NCI-H345 (cell line): Measurements from ENCODE around the gene WDR59.
"Not testable (repeated sequence)": the region's sequence is repeated elsewhere in the genome, so short reads cannot be mapped to it uniquely, and the experiment has no call there.

ENCODE experiments used
- DNase-seq: peaks from one replicate; lab custom pipeline; 2025; lab: John Stamatoyannopoulos, UW

Gene WDR59

GRCh38 chr16:75012380-75013081, 27.6 kb upstream of the WDR59 start:
- DNase-seq = no peak

DNA sequence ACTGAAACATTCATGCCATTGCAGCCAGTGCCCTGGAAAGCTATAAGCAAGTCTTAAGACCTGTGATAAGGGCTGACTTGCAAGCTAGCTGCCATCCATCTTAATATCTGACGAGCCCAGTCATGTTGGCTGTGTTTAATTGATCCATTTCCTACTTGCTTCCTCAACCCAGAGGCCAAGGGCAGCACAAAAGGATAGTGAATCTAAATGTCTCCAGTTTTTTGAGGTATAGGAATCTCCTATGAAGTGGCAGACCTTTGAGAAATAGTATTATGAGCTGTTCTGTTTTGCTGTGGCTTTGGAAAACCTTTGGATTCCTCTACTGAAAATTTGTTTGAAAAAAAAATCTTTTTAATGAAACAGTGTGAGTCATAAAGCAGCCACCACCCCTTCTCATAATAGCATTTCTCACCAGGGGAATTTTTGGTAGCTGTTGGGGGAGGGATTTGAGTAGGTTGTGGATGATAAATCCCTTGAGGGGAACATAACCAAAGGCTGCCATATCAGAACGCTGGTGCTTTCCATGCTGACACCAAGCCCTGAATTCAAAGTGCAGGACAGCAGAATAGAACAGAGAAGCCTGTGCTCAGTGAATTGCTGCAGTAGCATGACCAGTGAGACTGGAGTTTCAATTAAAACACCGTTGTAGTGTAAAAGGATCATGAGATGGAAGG, 26.8 kb upstream of the WDR59 start:
- no peak for DNase-seq

DNA sequence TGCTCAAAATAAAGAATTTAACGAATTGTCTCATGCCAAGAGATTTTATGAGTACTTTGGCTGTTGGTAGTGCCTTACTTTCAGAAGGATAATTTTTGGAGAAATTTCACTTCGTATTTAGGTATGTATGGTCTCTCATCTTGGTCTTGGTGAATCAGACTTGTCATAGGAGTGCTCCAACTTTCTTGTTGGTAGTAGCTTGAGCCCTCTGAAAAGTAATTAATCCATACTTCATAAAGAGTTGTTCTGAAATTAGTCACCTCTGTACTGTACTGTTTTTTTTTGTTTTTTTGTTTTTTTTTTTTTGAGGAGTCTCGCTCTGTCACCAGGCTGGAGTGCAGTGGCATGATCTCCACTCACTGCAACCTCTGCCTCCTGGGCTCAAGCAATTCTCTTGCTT, 25.5 kb upstream of the WDR59 start:
- DNase-seq = no peak

GRCh38 chr16:75007443-75007842, 22.5 kb upstream of the WDR59 start:
- no peak for DNase-seq

GRCh38 chr16:75005697-75006096, 20.8 kb upstream of the WDR59 start:
- no peak for DNase-seq

DNA sequence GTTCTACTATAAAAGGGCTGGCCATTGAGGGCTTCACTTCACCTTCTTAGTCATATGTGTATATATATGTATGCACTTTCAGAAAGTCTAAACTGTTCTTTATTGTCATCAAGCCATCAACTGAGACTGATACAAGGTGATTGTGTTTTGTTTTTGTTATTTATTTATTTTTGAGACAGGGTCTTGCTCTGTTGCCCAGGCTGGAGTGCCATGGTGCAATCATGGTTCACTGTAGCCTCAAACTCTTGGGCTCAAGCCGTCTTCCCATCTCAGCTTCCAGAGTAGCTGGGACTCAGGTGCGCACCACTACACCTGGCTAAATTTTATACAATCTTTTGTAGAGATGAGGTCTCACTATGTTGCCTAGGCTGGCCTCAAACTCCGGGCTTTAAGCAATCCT, 19.5 kb upstream of the WDR59 start:
- no peak for DNase-seq

DNA sequence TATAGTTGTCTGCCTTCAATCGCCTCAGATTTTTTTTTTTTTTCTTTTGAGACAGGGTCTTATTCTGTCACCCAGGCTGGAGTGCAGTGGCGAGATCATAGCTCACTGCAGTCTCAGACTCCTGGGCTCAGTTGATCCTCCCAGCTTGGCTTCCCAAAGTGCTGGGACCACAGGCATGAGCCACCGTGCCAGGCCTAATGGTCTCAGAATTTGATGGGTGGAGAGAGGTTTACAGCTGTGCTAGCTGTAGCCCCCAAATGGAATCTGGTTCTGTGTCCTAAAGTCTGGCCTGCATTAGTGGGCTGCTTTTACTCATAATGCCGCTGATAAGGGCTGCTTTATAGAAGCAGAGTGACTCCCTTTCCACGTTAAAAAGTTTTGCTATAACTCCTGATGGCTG, 19.0 kb upstream of the WDR59 start:
- no peak for DNase-seq

DNA sequence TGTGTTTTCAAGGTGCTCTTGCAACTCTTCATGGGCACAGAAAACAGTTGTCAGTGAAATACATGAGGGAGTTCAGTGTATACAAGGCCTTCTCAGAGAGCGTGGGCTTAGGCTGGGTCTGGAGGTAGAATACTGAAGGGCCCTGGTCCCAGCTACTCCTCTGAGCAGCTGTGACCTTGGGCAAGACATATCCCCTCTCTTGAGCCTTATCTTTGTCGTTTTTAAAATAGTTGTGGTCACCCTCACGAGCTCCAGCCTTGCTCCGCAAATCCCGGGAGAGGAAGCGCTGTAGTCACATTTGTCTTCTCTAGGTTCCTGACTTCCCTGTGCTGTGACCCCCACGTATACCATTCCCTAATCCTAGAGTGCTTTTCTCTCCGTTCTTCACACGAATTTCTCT, 17.6 kb upstream of the WDR59 start:
- DNase-seq = no peak

- no peak for DNase-seq
Measured at GRCh38 chr16:75000481-75001081, 15.7 kb upstream of the WDR59 start.

DNA sequence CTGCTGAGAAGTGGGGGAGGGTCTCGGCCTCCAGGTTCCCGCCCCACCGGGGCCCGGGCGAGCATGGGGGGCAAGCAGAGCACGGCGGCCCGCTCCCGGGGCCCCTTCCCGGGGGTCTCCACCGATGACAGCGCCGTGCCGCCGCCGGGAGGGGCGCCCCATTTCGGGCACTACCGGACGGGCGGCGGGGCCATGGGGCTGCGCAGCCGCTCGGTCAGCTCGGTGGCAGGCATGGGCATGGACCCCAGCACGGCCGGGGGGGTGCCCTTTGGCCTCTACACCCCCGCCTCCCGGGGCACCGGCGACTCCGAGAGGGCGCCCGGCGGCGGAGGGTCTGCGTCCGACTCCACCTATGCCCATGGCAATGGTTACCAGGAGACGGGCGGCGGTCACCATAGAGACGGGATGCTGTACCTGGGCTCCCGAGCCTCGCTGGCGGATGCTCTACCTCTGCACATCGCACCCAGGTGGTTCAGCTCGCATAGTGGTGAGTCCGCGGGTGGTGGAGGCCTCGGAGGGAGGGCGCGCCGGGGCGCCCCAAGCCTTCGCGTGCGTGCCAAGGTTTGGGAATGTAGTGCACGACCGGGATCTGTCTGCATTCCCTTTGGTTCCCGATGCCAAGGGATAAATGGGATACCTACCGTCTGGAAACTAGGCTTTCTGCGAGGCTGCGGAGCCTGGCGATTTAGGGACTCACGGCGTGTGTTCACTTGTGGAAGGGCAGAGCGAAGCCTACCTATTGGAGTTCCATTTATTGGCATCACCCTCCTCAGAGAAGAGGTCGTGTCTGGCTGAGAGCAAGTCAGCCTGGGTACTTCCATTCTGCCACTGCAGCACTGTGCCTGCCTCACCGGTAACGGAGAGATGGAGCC, 14.9 kb upstream of the WDR59 start:
- peak; percentile 56 for DNase-seq

- no peak for DNase-seq
Measured at GRCh38 chr16:74999219-74999608, 14.3 kb upstream of the WDR59 start.

GRCh38 chr16:74998481-74999218, 13.7 kb upstream of the WDR59 start, which contains the start of gene ZNRF1:
Gene ZNRF1 (plus strand): TSS chr16:74999024. CDS start chr16:74999672, 648 bp downstream.
- DNase-seq = peak; percentile 68

DNA sequence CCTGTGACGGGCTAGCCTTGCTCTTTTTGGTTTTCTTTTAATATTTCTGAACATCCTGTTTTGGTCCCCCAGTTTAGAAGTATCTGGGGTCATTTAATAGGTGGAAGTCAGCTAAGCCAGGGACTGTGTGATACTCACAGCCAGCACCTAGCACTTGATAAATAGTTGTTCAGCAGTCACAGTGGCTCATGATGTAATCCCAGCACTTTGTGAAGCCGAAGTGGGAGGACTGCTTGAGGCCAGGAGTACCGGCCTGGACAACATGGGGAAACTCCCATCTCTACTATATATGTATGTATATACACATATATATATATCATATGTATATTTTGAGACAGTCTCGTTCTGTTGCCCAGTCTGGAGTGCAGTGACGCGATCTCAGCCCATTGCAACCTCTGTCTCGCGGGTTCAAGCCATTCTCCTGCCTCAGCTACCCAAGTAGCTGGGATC, 12.1 kb upstream of the WDR59 start:
- no peak for DNase-seq

- no peak for DNase-seq
Measured at GRCh38 chr16:74995986-74996385, 11.1 kb upstream of the WDR59 start.

GRCh38 chr16:74991593-74992403, 6.9 kb upstream of the WDR59 start:
- DNase-seq = no peak

- no peak for DNase-seq
Measured at GRCh38 chr16:74991268-74991592, 6.3 kb upstream of the WDR59 start.

GRCh38 chr16:74990832-74991231, 5.9 kb upstream of the WDR59 start:
- no peak for DNase-seq

GRCh38 chr16:74989864-74990263, 4.9 kb upstream of the WDR59 start:
- DNase-seq = not testable (repeated sequence)

DNA sequence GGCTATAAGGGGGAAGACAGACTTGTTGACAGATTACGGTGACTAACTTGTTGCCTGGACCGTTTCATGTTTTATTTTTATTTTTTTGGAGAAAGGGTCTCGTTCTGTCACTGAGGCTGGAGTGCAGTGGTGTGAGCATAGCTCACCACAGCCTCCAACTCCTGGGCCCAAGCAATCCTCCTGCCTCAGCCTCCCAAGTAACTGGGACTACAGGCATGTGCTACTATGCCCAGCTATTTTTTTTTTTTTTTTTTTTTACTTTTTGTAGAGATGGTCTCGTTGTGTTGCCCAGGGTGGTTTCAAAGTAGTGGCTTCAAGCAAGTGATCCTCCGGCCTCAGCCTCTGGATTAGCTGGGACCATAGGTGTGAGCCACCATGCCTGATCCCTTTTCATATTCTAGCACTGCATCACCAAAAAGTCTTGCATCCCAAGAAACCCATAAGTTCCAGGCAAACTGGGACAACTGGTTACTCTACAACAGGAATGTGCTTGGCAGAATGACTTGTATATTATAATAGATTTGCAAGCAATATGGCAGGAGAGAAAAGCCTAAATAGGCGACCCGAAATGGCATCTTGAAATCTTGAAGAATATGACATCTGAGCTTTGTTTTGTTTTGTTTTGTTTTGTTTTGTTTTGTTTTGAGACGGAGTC, 2.2 kb upstream of the WDR59 start:
- DNase-seq = no peak

- DNase-seq = no peak
Measured at GRCh38 chr16:74984194-74984528, 762 bp downstream of the WDR59 start.
